ENCODE measurements around the gene FOXL2NB. TPM values are rescaled to one million over a fixed set of nuclear protein-coding genes. Genes with fewer than 3 reads are reported as not detected.
A peak's percentile ranks its signal among the peaks of the same experiment; 100 is the strongest.
"Not testable (repeated sequence)": the region's sequence is repeated elsewhere in the genome, so short reads cannot be mapped to it uniquely, and the experiment has no call there.

Gene FOXL2NB
- polyA plus RNA-seq, 1 donor from 2014 or later, result not detected

DNA sequence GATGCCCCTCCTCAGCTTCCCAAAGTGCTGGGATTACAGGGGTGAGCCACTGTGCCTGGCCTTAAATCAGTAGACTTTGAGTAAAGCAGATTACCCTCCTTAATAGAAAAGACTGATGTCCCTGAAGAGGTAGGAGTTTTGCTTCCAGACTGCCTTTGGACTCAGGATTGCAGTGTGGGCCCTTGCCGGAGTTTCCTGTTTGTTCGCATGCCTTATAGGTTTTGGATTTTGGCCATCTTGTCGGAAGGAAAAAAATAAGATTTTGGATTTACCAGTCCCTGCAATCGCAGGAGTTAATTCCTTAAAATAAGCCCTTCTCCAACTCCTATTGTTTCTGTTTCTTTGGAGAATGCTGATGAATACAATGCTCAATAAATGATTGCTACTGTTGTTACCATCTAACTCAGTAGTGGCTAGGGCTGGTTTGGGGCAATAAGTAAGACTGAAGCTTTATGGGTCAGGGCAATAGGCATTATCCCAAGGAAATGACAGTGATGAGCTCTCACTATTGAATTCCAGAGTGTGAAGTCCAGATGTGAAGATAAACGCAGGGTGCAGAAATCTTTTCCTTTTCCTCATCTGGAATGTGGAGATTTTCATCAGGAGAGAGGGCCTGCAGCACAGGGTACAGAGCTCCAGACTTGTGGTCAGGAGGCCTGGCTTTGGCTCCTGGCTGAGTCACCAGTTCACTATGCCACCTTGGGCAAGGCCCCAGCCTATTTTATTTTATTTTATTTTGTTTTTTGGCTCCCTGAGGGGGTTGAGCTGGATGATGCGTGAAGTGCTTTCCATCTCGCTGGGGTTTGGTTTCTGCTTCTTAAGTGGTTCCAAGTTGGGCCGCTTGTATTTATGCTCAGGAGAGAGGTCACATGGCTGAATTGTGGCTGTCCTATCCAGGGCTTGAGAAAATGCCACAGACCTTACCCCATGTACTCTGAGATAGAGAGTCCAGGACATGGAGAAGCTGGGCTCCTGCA, 25.4 kb upstream of the FOXL2NB start:
- Histone ChIP-seq H3K9me2 (ENCODE audit: insufficient read depth, low read length) (no peaks in the 10 kb centered on the region), H3F3A (ENCODE audit: insufficient read depth, low read length, poor library complexity, severe bottlenecking) (no peaks in the 10 kb centered on the region), H3K4me2 (ENCODE audit: low read length) (no peak overlapping the region), H3K36me3 (ENCODE audit: insufficient read depth, low read length) (no peaks in the 10 kb centered on the region), H3K27ac (ENCODE audit: low read length) (no peak overlapping the region), H2AFZ (ENCODE audit: low read depth, low read length) (no peak overlapping the region), H3K27me3 (ENCODE audit: insufficient read depth, low read depth, low read length) (no peaks in the 10 kb centered on the region), H3K79me2 (replicated peaks; ENCODE audit: insufficient read depth, low read length) (no peaks in the 10 kb centered on the region), H4K20me1 (ENCODE audit: insufficient read depth) (no peaks in the 10 kb centered on the region), H3K9ac (ENCODE audit: low read length) (no peak overlapping the region), H3K4me3 (ENCODE audit: low read length) (no peak overlapping the region), H3K9me3 (ENCODE audit: low read length) (no peaks in the 10 kb centered on the region)
- TF ChIP-seq SMC3 (conservative IDR thresholded peaks at IDR 0.05; ENCODE audit: poor library complexity), result no peak
- no peak for TF ChIP-seq EZH2 (IDR thresholded peaks at IDR 0.05; ENCODE audit: borderline replicate concordance, insufficient read depth, low read length, poor library complexity, severe bottlenecking)
- TF ChIP-seq MXI1 (conservative IDR thresholded peaks at IDR 0.05; ENCODE audit: poor library complexity, severe bottlenecking), result no peak
- TF ChIP-seq TAF1 (IDR thresholded peaks at IDR 0.05; ENCODE audit: low read depth), result no peak

DNA sequence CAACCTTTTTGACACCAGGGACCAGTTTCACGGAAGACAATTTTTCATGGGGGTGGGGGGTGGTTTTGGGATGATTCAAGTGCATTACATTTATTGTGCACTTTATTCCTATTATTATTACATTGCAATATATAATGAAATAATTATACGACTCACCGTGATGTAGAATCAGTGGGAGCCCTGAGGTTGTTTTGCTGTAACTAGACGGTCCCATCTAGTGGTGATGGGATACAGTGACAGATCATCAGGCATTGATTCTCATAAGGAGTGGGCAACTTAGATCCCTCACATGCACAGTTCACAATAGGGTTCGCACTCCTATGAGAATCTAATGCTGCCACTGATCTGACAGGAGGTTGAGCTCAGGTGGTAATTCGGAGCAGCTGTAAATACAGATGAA, 24.6 kb upstream of the FOXL2NB start:
- not testable (repeated sequence) for H3K36me3 ChIP-seq (ENCODE audit: insufficient read depth, low read length); H3K79me2 ChIP-seq (replicated peaks; ENCODE audit: insufficient read depth, low read length); H3K9me2 ChIP-seq (ENCODE audit: insufficient read depth, low read length); H3K4me2 ChIP-seq (ENCODE audit: low read length); H3K9ac ChIP-seq (ENCODE audit: low read length); H2AFZ ChIP-seq (ENCODE audit: low read depth, low read length); H3K4me3 ChIP-seq (ENCODE audit: low read length); H4K20me1 ChIP-seq (ENCODE audit: insufficient read depth); H3K9me3 ChIP-seq (ENCODE audit: low read length); H3K27me3 ChIP-seq (ENCODE audit: insufficient read depth, low read depth, low read length); H3F3A ChIP-seq (ENCODE audit: insufficient read depth, low read length, poor library complexity, severe bottlenecking); H3K27ac ChIP-seq (ENCODE audit: low read length)

DNA sequence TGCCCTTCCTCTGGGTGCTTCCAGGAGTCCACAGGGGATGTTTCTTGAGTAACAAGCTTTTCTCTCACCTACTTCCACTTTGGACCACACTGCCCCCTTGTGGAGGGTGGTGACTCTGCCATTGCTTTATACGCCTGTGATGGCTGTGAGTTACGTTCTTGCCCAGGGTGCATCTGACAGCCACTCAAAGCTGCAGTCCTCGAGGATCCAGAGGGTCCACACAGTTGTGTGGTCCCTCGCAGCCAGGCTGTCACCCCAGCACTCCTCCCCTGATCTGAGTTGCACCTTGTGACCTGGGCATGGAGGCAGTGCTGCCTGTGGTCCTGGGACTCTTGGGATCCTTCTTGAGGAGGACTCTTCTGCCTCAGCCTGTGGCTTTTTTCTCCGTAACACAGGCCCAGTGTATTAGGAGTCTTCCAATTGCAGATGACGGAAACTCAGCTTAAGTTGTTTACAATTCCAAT, 23.5 kb upstream of the FOXL2NB start:
- Histone ChIP-seq H3K9me3 (ENCODE audit: low read length) (no peaks in the 10 kb centered on the region), H3K4me2 (ENCODE audit: low read length) (no peak overlapping the region), H2AFZ (ENCODE audit: low read depth, low read length) (no peak overlapping the region)

More for the DNA sequence above, 23.5 kb upstream of the FOXL2NB start:
- Histone ChIP-seq H3K27ac (ENCODE audit: low read length) (no peak overlapping the region), H3K79me2 (replicated peaks; ENCODE audit: insufficient read depth, low read length) (no peaks in the 10 kb centered on the region), H3K9me2 (ENCODE audit: insufficient read depth, low read length) (no peaks in the 10 kb centered on the region), H3K27me3 (ENCODE audit: insufficient read depth, low read depth, low read length) (no peaks in the 10 kb centered on the region), H3F3A (ENCODE audit: insufficient read depth, low read length, poor library complexity, severe bottlenecking) (no peaks in the 10 kb centered on the region), H3K4me3 (ENCODE audit: low read length) (no peak overlapping the region), H4K20me1 (ENCODE audit: insufficient read depth) (no peaks in the 10 kb centered on the region), H3K9ac (ENCODE audit: low read length) (no peak overlapping the region), H3K36me3 (ENCODE audit: insufficient read depth, low read length) (no peaks in the 10 kb centered on the region)
- TF ChIP-seq POLR2AphosphoS5 (IDR thresholded peaks at IDR 0.05) (no peak), MXI1 (conservative IDR thresholded peaks at IDR 0.05; ENCODE audit: poor library complexity, severe bottlenecking) (no peak), EP300 (conservative IDR thresholded peaks at IDR 0.05; ENCODE audit: poor library complexity, severe bottlenecking) (no peak), EZH2 (IDR thresholded peaks at IDR 0.05; ENCODE audit: borderline replicate concordance, insufficient read depth, low read length, poor library complexity, severe bottlenecking) (no peak), SMC3 (conservative IDR thresholded peaks at IDR 0.05; ENCODE audit: poor library complexity) (peak; percentile 24), REST (IDR thresholded peaks at IDR 0.05; ENCODE audit: borderline replicate concordance) (no peak), RAD21 (conservative IDR thresholded peaks at IDR 0.05) (peak; percentile 21), TAF1 (IDR thresholded peaks at IDR 0.05; ENCODE audit: low read depth) (no peak)
- TF ChIP-seq, protein P1, sequence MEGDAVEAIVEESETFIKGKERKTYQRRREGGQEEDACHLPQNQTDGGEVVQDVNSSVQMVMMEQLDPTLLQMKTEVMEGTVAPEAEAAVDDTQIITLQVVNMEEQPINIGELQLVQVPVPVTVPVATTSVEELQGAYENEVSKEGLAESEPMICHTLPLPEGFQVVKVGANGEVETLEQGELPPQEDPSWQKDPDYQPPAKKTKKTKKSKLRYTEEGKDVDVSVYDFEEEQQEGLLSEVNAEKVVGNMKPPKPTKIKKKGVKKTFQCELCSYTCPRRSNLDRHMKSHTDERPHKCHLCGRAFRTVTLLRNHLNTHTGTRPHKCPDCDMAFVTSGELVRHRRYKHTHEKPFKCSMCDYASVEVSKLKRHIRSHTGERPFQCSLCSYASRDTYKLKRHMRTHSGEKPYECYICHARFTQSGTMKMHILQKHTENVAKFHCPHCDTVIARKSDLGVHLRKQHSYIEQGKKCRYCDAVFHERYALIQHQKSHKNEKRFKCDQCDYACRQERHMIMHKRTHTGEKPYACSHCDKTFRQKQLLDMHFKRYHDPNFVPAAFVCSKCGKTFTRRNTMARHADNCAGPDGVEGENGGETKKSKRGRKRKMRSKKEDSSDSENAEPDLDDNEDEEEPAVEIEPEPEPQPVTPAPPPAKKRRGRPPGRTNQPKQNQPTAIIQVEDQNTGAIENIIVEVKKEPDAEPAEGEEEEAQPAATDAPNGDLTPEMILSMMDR (IDR thresholded peaks at IDR 0.05; ENCODE audit: poor library complexity, severe bottlenecking), result peak; percentile 47

All from neural cell (in vitro differentiated cells).